K562 (cell line): ENCODE data around the gene PDE5A. TPM values are rescaled to one million over a fixed set of nuclear protein-coding genes. Genes with fewer than 3 reads are reported as not detected.

Experiments
- ATAC-seq: fragments of 200-7000 bp; cut with Tn5 transposase; 3 replicates; pipeline ENCODE4 v1.9.1; 2020; ENCODE audit warnings: moderate library complexity
- BruUV-seq: library from RNA; stranded (reverse); fragments of 400-500 nt; replicated peaks from 2 replicates; lab custom pipeline; 2021; lab: Mats Ljungman, UMichigan
- CTCF ChIA-PET: fragments of 300-600 bp; formaldehyde crosslinking; extraction: SDS; loops from one replicate; lab custom pipeline; 2021; ENCODE audit warnings: low intra/inter-chr PET ratio; lab: Yijun Ruan, JAX
- POLR2A ChIA-PET: fragments of 300-600, 350-650 bp; sonication (Branson Sonifier 250); formaldehyde crosslinking; extraction: SDS; loops from one replicate; lab custom pipeline; 2021; ENCODE audit warnings: antibody characterized with exemption, inconsistent platforms; lab: Yijun Ruan, JAX
- DNase-seq, 4 experiments: peaks; one replicate each; pipeline versions ENCODE4 v3.0.0 to v3.0.0-alpha.2; 2011 to 2018; ENCODE audit warnings: low spot score in 3 of 4, mixed read lengths in 3 of 4; ENCODE audit errors: extremely low read depth in 1 of 4
- FAIRE-seq: peaks from 2 replicates; lab custom pipeline; 2011; peaks lifted over from hg19 to GRCh38; lab: Jason Lieb, UNC
- H2AFZ ChIP-seq: 2 replicates; pipeline ENCODE4 v1.6.0; 2011; ENCODE audit warnings: low read depth, low read length, control low read depth, inconsistent platforms
- H3K27ac ChIP-seq: fragments of 200-600 bp; 3 replicates; pipeline ENCODE4 v1.8.0; 2011; ENCODE audit warnings: low read depth, mild to moderate bottlenecking, control low read depth, inconsistent platforms, low read length, moderate library complexity, mixed read lengths; ENCODE audit errors: extremely low read depth
- H3K27me3 ChIP-seq, 2 experiments: fragments of 300-600 bp in 1 of 2; 2 replicates in 1 of 2; 3 replicates in 1 of 2; pipeline versions ENCODE4 v1.6.0 to v1.8.0; 2011; ENCODE audit warnings: inconsistent platforms in 2 of 2, low read length in 2 of 2, mild to moderate bottlenecking in 1 of 2, mixed read lengths in 1 of 2, moderate library complexity in 1 of 2; ENCODE audit not compliant: control insufficient read depth in 2 of 2, insufficient read depth in 2 of 2
- H3K36me3 ChIP-seq: fragments of 300-600 bp; 3 replicates; pipeline ENCODE4 v1.8.0; 2011; ENCODE audit warnings: mild to moderate bottlenecking, low read length, inconsistent platforms; ENCODE audit not compliant: control insufficient read depth, insufficient read depth
- H3K4me1 ChIP-seq, 2 experiments: fragments of 200-600 bp in 1 of 2; replicated peaks in 1 of 2; 2 replicates in 1 of 2; 3 replicates in 1 of 2; pipeline versions ENCODE4 v1.5.1 to v1.8.0; 2011; ENCODE audit warnings: inconsistent platforms in 2 of 2, low read length in 2 of 2, mild to moderate bottlenecking in 1 of 2, mixed read lengths in 1 of 2, moderate library complexity in 1 of 2; ENCODE audit not compliant: control insufficient read depth in 2 of 2, insufficient read depth in 2 of 2
- H3K4me2 ChIP-seq: 2 replicates; pipeline ENCODE4 v1.6.1; 2011; ENCODE audit warnings: low read length, control low read depth, inconsistent platforms, mixed read lengths; ENCODE audit not compliant: insufficient read depth
- H3K4me3 ChIP-seq: fragments of 200-600 bp; sonication (generic), shearing (Covaris generic); 2 replicates; pipeline ENCODE4 v1.5.1; 2016; ENCODE audit warnings: control low read depth, inconsistent platforms
- H3K79me2 ChIP-seq: fragments of 200-600 bp; 3 replicates; pipeline ENCODE4 v1.8.0; 2011; ENCODE audit warnings: low read length, inconsistent platforms; ENCODE audit not compliant: control insufficient read depth, insufficient read depth
- H3K9ac ChIP-seq, 2 experiments: 2 replicates each; pipeline versions ENCODE4 v1.6.0 to v1.6.1; 2011; ENCODE audit warnings: low read depth in 2 of 2, low read length in 2 of 2, control low read depth in 1 of 2, inconsistent platforms in 1 of 2, mild to moderate bottlenecking in 1 of 2, mixed read lengths in 1 of 2; ENCODE audit not compliant: insufficient read depth in 1 of 2
- H3K9me1 ChIP-seq: one replicate; pipeline ENCODE4 v1.6.0; 2011; ENCODE audit warnings: inconsistent platforms, mild to moderate bottlenecking, low read length, moderate library complexity; ENCODE audit not compliant: control insufficient read depth, insufficient read depth
- H3K9me3 ChIP-seq: replicated peaks from 2 replicates; pipeline ENCODE4 v1.5.1; 2011; ENCODE audit warnings: low read depth, low read length, inconsistent platforms; ENCODE audit not compliant: control insufficient read depth, insufficient read depth
- H4K20me1 ChIP-seq: replicated peaks from 2 replicates; pipeline ENCODE4 v1.6.1; 2011; ENCODE audit warnings: low read length, inconsistent platforms, mixed read lengths; ENCODE audit not compliant: control insufficient read depth, insufficient read depth
- CGGBP1 ChIP-seq: fragments of 250-450 bp; sonication (Bioruptor Pico); IDR thresholded peaks from 2 replicates; pipeline ENCODE4 v1.9.0; 2021; ENCODE audit warnings: mild to moderate bottlenecking
- CSDE1 ChIP-seq, 2 experiments: fragments of 450-650 bp; IDR thresholded peaks; 2 replicates each; pipeline ENCODE4 v1.6.1; 2016; ENCODE audit warnings: mild to moderate bottlenecking in 1 of 2
- EP300 ChIP-seq: IDR thresholded peaks from 2 replicates; pipeline ENCODE4 v1.6.1; 2012; ENCODE audit warnings: low read length, improper control_type of control experiment
- HLTF ChIP-seq: fragments of 450-650 bp; IDR thresholded peaks from 2 replicates; pipeline ENCODE4 v1.6.1; 2016
- SRSF1 ChIP-seq: fragments of 200-400 bp; formaldehyde crosslinking; IDR thresholded peaks from 2 replicates; pipeline ENCODE4 v1.6.1; 2017; ENCODE audit warnings: mild to moderate bottlenecking, low read depth, low read length, moderate library complexity
- ZNF143 ChIP-seq: sonication (generic); formaldehyde crosslinking; IDR thresholded peaks from 2 replicates; pipeline ENCODE4 v1.9.0; 2022; ENCODE audit warnings: mild to moderate bottlenecking, missing genetic modification reagents
- ZNF3 ChIP-seq: fragments of 250-450 bp; sonication (Bioruptor Pico); IDR thresholded peaks from 2 replicates; pipeline ENCODE4 v1.5.0; 2021; ENCODE audit warnings: mild to moderate bottlenecking, moderate library complexity
- WGBS: fragments of 100-300 bp; shearing (Covaris generic); methylation state at CpG from one replicate; pipeline ENCODE4 v1.1.6; 2016; ENCODE audit warnings: low coverage, mixed read lengths; ENCODE audit not compliant: insufficient coverage; ENCODE audit errors: missing lambda C conversion rate; 5-methylcytosine and 5-hydroxymethylcytosine counted together
- in situ Hi-C: fragments of 300-500 bp; cut with MboI; formaldehyde crosslinking; loops from 4 replicates; pipeline ENCODE4 v1.15.0; 2018; ENCODE audit warnings: inconsistent platforms, mixed read lengths
- intact Hi-C: fragments of 100-400 bp; cut with micrococcal nuclease; formaldehyde crosslinking; loops from 2 replicates; pipeline ENCODE4 v1.14.2; 2022
- polyA plus RNA-seq, 8 experiments: library from polyadenylated mRNA; depleted of rRNA in 4 of 8; stranded (reverse) in 5 of 8; unstranded in 3 of 8; fragments of >200 nt; fragmentation: Nextera tagmentation in 2 of 8; fragmentation: Illumina TruSeq in 1 of 8; extraction: Ambion mirVana in 2 of 8; extraction: Trizol in 1 of 8; gene quantifications; 2 replicates each; pipeline versions ENCODE4 v1.2.1 to v1.2.3, GENCODE V29; 2011 to 2014; ENCODE audit warnings: inconsistent platforms in 1 of 8, missing spikeins in 1 of 8
- total RNA-seq, 7 experiments: library from RNA; depleted of rRNA in 6 of 7; stranded (reverse); fragments of >200 nt in 6 of 7; fragmentation: Illumina TruSeq in 2 of 7; extraction: Trizol in 2 of 7; gene quantifications; 2 replicates each; pipeline versions ENCODE4 v1.2.1 to v1.2.3, GENCODE V29; 2011 to 2021; ENCODE audit warnings: low replicate concordance in 1 of 7

Gene PDE5A
- total and polyA plus RNA-seq, 9 of the 15 experiments (the other 6 are each of a cell fraction or from before 2014, with no cell fraction given), result 0.07 to 1.9 (median 0.29) TPM

- no peaks in the 10 kb centered on the region for H3K79me2 ChIP-seq
- H3K4me3 ChIP-seq, result no peak overlapping the region
- no TSS peak for BruUV-seq
- no peaks in the 10 kb centered on the region for H3K36me3 ChIP-seq
- ChIA-PET POLR2A (no interaction called here), CTCF (no interaction called here)
- H2AFZ ChIP-seq, result no peak overlapping the region
- no peak overlapping the region for H3K27ac ChIP-seq
- no peak for TF ChIP-seq CSDE1 (IDR thresholded peaks at IDR 0.05)
- no peak for TF ChIP-seq EP300
- TF ChIP-seq ZNF143 (CRISPR knock-in tag), result no peak
- TF ChIP-seq HLTF, result no peak
- no peak for TF ChIP-seq SRSF1
- no peak for TF ChIP-seq ZNF3
- TF ChIP-seq CGGBP1 (CRISPR knock-in tag), result no peak
- intact Hi-C loops, result loop anchor here (2.0 kb wide), 1 partner anchor 311 kb away; no protein-coding TSS in a partner anchor
- in situ Hi-C loops, result loop anchor here (10.0 kb wide), 1 partner anchor 429 kb away; no protein-coding TSS in a partner anchor
- H3K9me3 ChIP-seq, result no peaks in the 10 kb centered on the region
- H3K4me1 ChIP-seq, result peaks cover 0 to 23% of the 10 kb centered on the region in 2 experiments; a peak in 3 of 5 replicates
- FAIRE-seq (no peak), DNase-seq (no peak), ATAC-seq (no peak)
- no peak overlapping the region for H3K4me2 ChIP-seq
- H4K20me1 ChIP-seq, result no peaks in the 10 kb centered on the region
- peaks cover 4 to 12% of the 10 kb centered on the region in 2 experiments; a peak in 3 of 5 replicates for H3K27me3 ChIP-seq
- H3K9me1 ChIP-seq, result no peaks in the 10 kb centered on the region
- H3K9ac ChIP-seq, result no peak overlapping the region
- WGBS, result 2% methylated on average over 2 of the region's 2 CpGs
These were observed 2.8 kb downstream of the PDE5A start for GRCh38 chr4:119625761-119626160.
